PC-9 (cell line): ENCODE measurements around the gene KRTAP5-5.

Experiments
- EZH2 ChIP-seq: fragments of 200-600 bp; sonication (generic); IDR thresholded peaks from 2 replicates; pipeline ENCODE4 v1.8.0; 2017; ENCODE audit warnings: antibody characterized with exemption, low read depth
- TF ChIP-seq, protein P1 (sequence below): fragments of 200-600 bp; sonication (generic); conservative IDR thresholded peaks from 2 replicates; pipeline ENCODE4 v1.6.1; 2017; ENCODE audit warnings: mixed run types, antibody characterized with exemption, mild to moderate bottlenecking, moderate library complexity

DNA sequence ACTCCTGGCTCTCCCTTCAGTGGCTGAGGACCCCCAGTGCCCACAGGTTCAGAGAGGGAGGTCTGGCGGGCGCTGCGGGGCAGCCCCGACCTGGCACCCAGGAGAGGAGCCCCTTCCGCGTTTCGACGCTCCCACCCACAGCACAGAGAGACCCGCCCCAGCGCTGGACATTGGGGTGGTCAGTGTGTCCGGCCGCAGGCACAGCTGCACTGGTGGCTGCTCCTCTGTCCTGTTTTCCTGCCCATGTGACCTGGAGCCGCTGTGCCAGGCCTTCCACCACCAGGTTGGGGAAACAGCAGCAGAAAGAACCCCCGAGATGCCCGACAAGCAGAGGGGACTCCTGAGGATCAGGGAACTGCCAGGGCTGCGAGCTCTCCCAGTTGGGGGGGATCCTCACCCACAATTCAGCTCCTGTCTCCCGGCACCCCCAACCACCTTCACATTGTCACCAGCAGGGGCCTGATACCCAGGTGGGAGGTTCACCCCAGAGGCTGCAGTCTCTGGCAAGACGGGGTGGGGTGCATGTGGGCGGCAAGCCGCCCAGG is 13.6 kb downstream of the KRTAP5-5 start:
- TF ChIP-seq, protein P1, sequence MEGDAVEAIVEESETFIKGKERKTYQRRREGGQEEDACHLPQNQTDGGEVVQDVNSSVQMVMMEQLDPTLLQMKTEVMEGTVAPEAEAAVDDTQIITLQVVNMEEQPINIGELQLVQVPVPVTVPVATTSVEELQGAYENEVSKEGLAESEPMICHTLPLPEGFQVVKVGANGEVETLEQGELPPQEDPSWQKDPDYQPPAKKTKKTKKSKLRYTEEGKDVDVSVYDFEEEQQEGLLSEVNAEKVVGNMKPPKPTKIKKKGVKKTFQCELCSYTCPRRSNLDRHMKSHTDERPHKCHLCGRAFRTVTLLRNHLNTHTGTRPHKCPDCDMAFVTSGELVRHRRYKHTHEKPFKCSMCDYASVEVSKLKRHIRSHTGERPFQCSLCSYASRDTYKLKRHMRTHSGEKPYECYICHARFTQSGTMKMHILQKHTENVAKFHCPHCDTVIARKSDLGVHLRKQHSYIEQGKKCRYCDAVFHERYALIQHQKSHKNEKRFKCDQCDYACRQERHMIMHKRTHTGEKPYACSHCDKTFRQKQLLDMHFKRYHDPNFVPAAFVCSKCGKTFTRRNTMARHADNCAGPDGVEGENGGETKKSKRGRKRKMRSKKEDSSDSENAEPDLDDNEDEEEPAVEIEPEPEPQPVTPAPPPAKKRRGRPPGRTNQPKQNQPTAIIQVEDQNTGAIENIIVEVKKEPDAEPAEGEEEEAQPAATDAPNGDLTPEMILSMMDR = no peak
- TF ChIP-seq EZH2 = no peak
